IPS-15b (cell line): ENCODE data around the gene MCOLN2.
A peak's percentile ranks its signal among the peaks of the same experiment; 100 is the strongest.
"Not testable (repeated sequence)": the region's sequence is repeated elsewhere in the genome, so short reads cannot be mapped to it uniquely, and the experiment has no call there.

Source experiments
- H3K27me3 ChIP-seq: one replicate; pipeline ENCODE4 v1.6.1; 2013; ENCODE audit warnings: low read length; ENCODE audit not compliant: control insufficient read depth, insufficient read depth
- H3K36me3 ChIP-seq: one replicate; pipeline ENCODE4 v1.6.1; 2013; ENCODE audit warnings: low read length; ENCODE audit not compliant: control insufficient read depth, insufficient read depth
- H3K4me1 ChIP-seq: one replicate; pipeline ENCODE4 v1.6.1; 2013; ENCODE audit warnings: mild to moderate bottlenecking, low read length; ENCODE audit not compliant: control insufficient read depth, insufficient read depth
- H3K4me3 ChIP-seq: one replicate; pipeline ENCODE4 v1.5.1; 2013; ENCODE audit warnings: low read depth, low read length
- H3K9ac ChIP-seq: one replicate; pipeline ENCODE4 v1.6.1; 2013; ENCODE audit warnings: low read depth, mild to moderate bottlenecking, low read length
- H3K9me3 ChIP-seq: one replicate; pipeline ENCODE4 v1.6.1; 2013; ENCODE audit warnings: mild to moderate bottlenecking, low read length; ENCODE audit not compliant: control insufficient read depth, insufficient read depth

MCOLN2 gene

DNA sequence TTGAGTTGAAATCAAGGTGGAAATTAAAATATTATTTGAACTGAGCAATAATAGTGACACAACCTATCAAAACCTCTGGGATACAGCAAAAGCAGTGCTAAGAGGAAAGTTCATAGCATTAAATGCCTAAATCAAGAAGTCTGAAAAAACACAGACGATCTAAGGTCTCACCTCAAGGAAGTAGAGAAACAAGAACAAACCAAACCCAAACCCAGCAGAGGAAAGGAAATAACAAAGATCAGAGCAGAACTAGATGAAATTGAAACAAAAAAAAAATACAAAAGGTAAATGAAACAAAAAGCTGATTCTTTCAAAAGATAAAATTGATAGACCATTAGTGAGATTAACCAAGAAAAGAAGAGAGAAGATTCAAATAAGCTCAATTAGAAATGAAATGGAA is 8.7 kb upstream of the MCOLN2 start:
- not testable (repeated sequence) for H3K4me1 ChIP-seq, H3K9ac ChIP-seq, H3K36me3 ChIP-seq, H3K9me3 ChIP-seq, H3K4me3 ChIP-seq
- peaks cover 19% of the 10 kb centered on the region for H3K27me3 ChIP-seq

GRCh38 chr1:85001742-85002141 is 4.8 kb upstream of the MCOLN2 start:
- H3K9ac ChIP-seq, result no peak overlapping the region
- H3K4me1 ChIP-seq, result no peaks in the 10 kb centered on the region
- H3K9me3 ChIP-seq, result no peaks in the 10 kb centered on the region
- H3K4me3 ChIP-seq, result no peak overlapping the region
- no peaks in the 10 kb centered on the region for H3K36me3 ChIP-seq
- H3K27me3 ChIP-seq, result peaks cover 54% of the 10 kb centered on the region

- peak overlapping the region; percentile 77 for H3K4me3 ChIP-seq
- no peaks in the 10 kb centered on the region for H3K4me1 ChIP-seq
- H3K9ac ChIP-seq, result no peak overlapping the region
- H3K36me3 ChIP-seq, result no peaks in the 10 kb centered on the region
- peaks cover 80% of the 10 kb centered on the region for H3K27me3 ChIP-seq
- H3K9me3 ChIP-seq, result no peaks in the 10 kb centered on the region
Measured at GRCh38 chr1:84998642-84999280, 1.8 kb upstream of the MCOLN2 start.

GRCh38 chr1:84997667-84998600 is 1.0 kb upstream of the MCOLN2 start:
- H3K27me3 ChIP-seq, result peaks cover 80% of the 10 kb centered on the region
- H3K4me3 ChIP-seq, result peak overlapping the region; percentile 77

GRCh38 chr1:84995484-84996334 is 1.2 kb downstream of the MCOLN2 start:
- Histone ChIP-seq H3K9me3 (no peaks in the 10 kb centered on the region), H3K27me3 (peaks cover 61% of the 10 kb centered on the region), H3K4me3 (peak overlapping the region; percentile 77), H3K4me1 (no peaks in the 10 kb centered on the region), H3K9ac (no peak overlapping the region), H3K36me3 (no peaks in the 10 kb centered on the region)

More at GRCh38 chr1:84997667-84998600, 1.0 kb upstream of the MCOLN2 start:
- Histone ChIP-seq H3K4me1 (no peaks in the 10 kb centered on the region), H3K9me3 (no peaks in the 10 kb centered on the region), H3K9ac (no peak overlapping the region), H3K36me3 (no peaks in the 10 kb centered on the region)

DNA sequence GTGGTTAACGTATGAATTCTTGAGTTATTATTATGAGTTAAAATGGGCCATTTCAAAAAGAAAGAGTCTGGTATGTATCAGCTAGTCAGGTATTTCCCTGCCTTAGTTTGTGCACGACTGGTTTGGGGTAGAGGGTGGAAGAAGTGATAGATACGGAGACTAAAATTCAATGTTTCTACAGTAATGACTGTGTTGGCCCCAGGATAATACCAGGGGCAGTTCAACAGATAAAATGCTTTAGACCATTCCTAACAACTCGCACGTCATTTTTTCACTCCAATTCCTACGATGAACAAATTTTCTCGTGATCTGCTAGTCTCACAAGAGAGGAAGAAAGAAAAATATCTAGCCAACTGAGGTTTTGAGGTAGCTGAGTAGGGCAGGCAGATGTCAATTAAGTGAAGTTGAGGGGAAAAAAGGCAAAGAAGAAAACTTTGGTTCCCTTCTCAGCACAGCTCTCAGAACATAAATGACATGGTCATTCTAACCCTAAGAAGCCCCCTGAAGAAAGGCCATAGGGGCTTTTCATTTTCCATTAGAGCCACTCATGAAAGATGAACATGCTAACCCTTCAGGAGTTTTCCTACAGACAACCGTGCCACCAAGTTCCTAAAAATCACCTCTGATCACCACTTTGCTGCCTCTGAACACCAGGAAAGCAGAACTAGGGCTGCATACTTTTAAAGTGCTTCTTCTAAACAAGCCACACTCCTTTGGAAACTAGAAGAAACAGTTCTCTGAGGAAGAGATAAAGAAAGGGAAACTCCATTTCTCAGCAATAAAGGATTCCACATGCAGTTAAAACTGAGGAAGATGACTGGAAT is 5.6 kb downstream of the MCOLN2 start:
- Histone ChIP-seq H3K27me3 (peaks cover 22% of the 10 kb centered on the region), H3K4me3 (no peak overlapping the region), H3K9me3 (no peaks in the 10 kb centered on the region), H3K4me1 (no peaks in the 10 kb centered on the region), H3K9ac (no peak overlapping the region), H3K36me3 (no peaks in the 10 kb centered on the region)

DNA sequence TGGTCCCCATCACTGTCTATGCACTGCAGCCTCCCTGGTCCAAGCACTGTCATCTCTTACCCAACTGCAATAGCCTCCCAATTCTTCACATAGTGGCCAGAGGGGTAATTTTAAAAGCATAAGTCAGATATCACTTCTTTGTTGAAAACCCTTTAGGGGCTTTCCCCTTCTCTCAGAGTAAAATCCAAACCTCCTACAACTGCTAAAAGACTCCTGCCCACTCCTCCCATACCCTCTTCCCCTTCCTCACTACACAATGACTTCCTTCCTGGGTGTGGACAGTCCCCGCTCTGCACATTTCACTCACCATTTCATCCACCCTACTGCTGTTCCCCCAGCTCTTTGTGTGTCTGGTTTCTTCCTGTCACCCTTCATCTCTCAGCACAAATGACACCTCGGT is 8.3 kb downstream of the MCOLN2 start:
- Histone ChIP-seq H3K9ac (no peak overlapping the region), H3K4me1 (no peaks in the 10 kb centered on the region), H3K9me3 (no peaks in the 10 kb centered on the region), H3K27me3 (no peaks in the 10 kb centered on the region), H3K36me3 (no peaks in the 10 kb centered on the region), H3K4me3 (no peak overlapping the region)

GRCh38 chr1:84986561-84986960 is 10.4 kb downstream of the MCOLN2 start:
- H3K36me3 ChIP-seq, H3K4me3 ChIP-seq, H3K9me3 ChIP-seq, H3K9ac ChIP-seq, H3K4me1 ChIP-seq, H3K27me3 ChIP-seq: not testable (repeated sequence)

GRCh38 chr1:84985365-84985764 is 11.5 kb downstream of the MCOLN2 start:
- no peak overlapping the region for H3K4me3 ChIP-seq
- no peaks in the 10 kb centered on the region for H3K27me3 ChIP-seq
- H3K9me3 ChIP-seq, result no peaks in the 10 kb centered on the region
- H3K36me3 ChIP-seq, result no peaks in the 10 kb centered on the region
- H3K9ac ChIP-seq, result no peak overlapping the region
- H3K4me1 ChIP-seq, result no peaks in the 10 kb centered on the region

DNA sequence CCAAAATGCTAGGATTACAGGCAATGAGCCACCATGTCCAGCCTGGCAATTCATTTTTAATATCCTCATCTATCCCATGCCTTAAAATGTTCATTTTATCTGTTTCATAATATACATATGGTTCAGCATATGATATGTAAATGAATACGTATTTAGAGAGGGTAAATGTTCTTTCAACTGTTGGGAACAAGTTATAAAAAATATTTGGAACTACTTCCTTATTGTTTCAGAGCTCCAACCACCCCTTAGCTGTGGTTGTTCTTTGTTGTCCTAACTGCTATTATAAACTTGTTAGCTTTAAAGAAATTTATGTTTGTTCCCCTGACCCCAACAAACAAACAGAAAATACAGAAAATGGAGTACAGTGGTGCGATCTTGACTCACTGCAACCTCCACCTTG is 14.5 kb downstream of the MCOLN2 start:
- Histone ChIP-seq H3K36me3 (no peaks in the 10 kb centered on the region), H3K4me1 (no peaks in the 10 kb centered on the region), H3K27me3 (no peaks in the 10 kb centered on the region), H3K4me3 (no peak overlapping the region), H3K9me3 (no peaks in the 10 kb centered on the region), H3K9ac (no peak overlapping the region)

GRCh38 chr1:84975035-84975434 is 21.9 kb downstream of the MCOLN2 start:
- no peaks in the 10 kb centered on the region for H3K36me3 ChIP-seq
- peaks cover 4% of the 10 kb centered on the region for H3K4me1 ChIP-seq
- peaks cover 2% of the 10 kb centered on the region for H3K27me3 ChIP-seq
- H3K9ac ChIP-seq, result no peak overlapping the region
- H3K9me3 ChIP-seq, result no peaks in the 10 kb centered on the region
- no peak overlapping the region for H3K4me3 ChIP-seq
